ENCODE data around the gene RPL29.

The RPL29 gene

GRCh38 chr3:51945926-51946705 lies 49.6 kb downstream of the RPL29 start:
- no peak for TF ChIP-seq CTCF (IDR thresholded peaks at IDR 0.05; ENCODE audit: insufficient read depth, low read length, poor library complexity, severe bottlenecking)
- Histone ChIP-seq H3K27me3 (replicated peaks; ENCODE audit: control insufficient read depth, insufficient read depth, low read length) (no peaks in the 10 kb centered on the region), H3K36me3 (ENCODE audit: control insufficient read depth, insufficient read depth, low read length) (peaks cover 17% of the 10 kb centered on the region), H3K4me3 (replicated peaks; ENCODE audit: low read depth, low read length) (no peak overlapping the region)
- no peak for DNase-seq (ENCODE audit: extremely low read depth, insufficient read length)

GRCh38 chr3:51945031-51945840 lies 50.5 kb downstream of the RPL29 start:
- no peaks in the 10 kb centered on the region for H3K27me3 ChIP-seq (replicated peaks; ENCODE audit: control insufficient read depth, insufficient read depth, low read length)
- H3K4me3 ChIP-seq (replicated peaks; ENCODE audit: low read depth, low read length) = no peak overlapping the region
- H3K36me3 ChIP-seq (ENCODE audit: control insufficient read depth, insufficient read depth, low read length) = peaks cover 17% of the 10 kb centered on the region
- TF ChIP-seq CTCF (IDR thresholded peaks at IDR 0.05; ENCODE audit: insufficient read depth, low read length, poor library complexity, severe bottlenecking) = no peak
- no peak for DNase-seq (ENCODE audit: extremely low read depth, insufficient read length)

DNA sequence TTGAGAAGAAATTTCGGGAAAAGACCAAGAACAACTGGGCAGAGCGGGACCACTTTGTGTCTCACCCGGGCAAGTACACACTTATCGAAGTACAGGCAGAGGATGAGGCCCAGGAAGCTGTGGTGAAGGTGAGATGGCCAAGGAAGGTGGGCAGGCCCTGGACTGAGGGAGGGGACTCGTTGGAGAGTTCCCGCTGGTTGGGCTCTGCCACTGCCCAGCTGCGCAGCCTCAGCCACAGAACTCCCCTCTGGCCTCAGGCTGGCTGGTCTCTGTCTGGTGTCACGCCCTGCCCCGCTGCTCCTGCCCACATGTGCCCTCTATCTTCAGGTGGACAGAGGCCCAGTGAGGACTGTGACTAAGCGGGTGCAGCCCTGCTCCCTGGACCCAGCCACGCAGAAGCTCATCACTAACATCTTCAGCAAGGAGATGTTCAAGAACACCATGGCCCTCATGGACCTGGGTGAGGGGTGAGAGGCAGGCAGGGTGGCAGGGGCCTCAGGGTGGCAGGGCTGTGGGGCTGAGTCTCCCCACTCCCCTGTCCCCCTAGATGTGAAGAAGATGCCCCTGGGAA lies 51.2 kb downstream of the RPL29 start:
- no peaks in the 10 kb centered on the region for H3K27me3 ChIP-seq (replicated peaks; ENCODE audit: control insufficient read depth, insufficient read depth, low read length)
- H3K4me3 ChIP-seq (replicated peaks; ENCODE audit: low read depth, low read length) = no peak overlapping the region
- peaks cover 17% of the 10 kb centered on the region for H3K36me3 ChIP-seq (ENCODE audit: control insufficient read depth, insufficient read depth, low read length)
- no peak for DNase-seq (ENCODE audit: extremely low read depth, insufficient read length)
- TF ChIP-seq CTCF (IDR thresholded peaks at IDR 0.05; ENCODE audit: insufficient read depth, low read length, poor library complexity, severe bottlenecking) = no peak

All from GM06990 (cell line).